Kidney epithelial cell (primary cell): ENCODE data around the gene AGA. TPM values are rescaled to one million over a fixed set of nuclear protein-coding genes. Genes with fewer than 3 reads are reported as not detected.
A peak's percentile ranks its signal among the peaks of the same experiment; 100 is the strongest.

ENCODE experiments used
- DNase-seq: peaks from one replicate; pipeline ENCODE4 v3.0.0-alpha.2; 2010; ENCODE audit warnings: low read depth
- H3K27me3 ChIP-seq: 2 replicates; pipeline ENCODE4 v1.6.0; 2011; ENCODE audit warnings: low read length; ENCODE audit not compliant: control insufficient read depth, insufficient read depth
- H3K36me3 ChIP-seq: 2 replicates; pipeline ENCODE4 v1.5.1; 2011; ENCODE audit warnings: low read length; ENCODE audit not compliant: control insufficient read depth, insufficient read depth
- H3K4me3 ChIP-seq: 2 replicates; pipeline ENCODE4 v1.5.1; 2011; ENCODE audit warnings: low read depth, mild to moderate bottlenecking, control low read depth, low read length
- CTCF ChIP-seq: IDR thresholded peaks from 2 replicates; pipeline ENCODE4 v1.5.1; 2011; ENCODE audit warnings: mild to moderate bottlenecking, moderate library complexity, low read length, control low read depth, inconsistent platforms; ENCODE audit not compliant: insufficient read depth, poor library complexity, severe bottlenecking
- total RNA-seq: library from RNA; depleted of rRNA; stranded (reverse); fragments of >200 nt; gene quantifications from 2 replicates; pipeline ENCODE4 v1.2.3, GENCODE V29; 2015

The AGA gene
- total RNA-seq, 1 donor from 2014 or later, result 12.7 TPM

GRCh38 chr4:177455561-177455970 is 13.3 kb upstream of the AGA start:
- Histone ChIP-seq H3K36me3 (no peaks in the 10 kb centered on the region), H3K4me3 (no peak overlapping the region), H3K27me3 (no peaks in the 10 kb centered on the region)
- DNase-seq, result no peak
- TF ChIP-seq CTCF, result no peak

GRCh38 chr4:177453116-177453515 is 10.9 kb upstream of the AGA start:
- TF ChIP-seq CTCF, result no peak
- DNase-seq, result no peak
- no peaks in the 10 kb centered on the region for H3K36me3 ChIP-seq
- H3K4me3 ChIP-seq, result no peak overlapping the region
- no peaks in the 10 kb centered on the region for H3K27me3 ChIP-seq

GRCh38 chr4:177451108-177451500 is 8.9 kb upstream of the AGA start:
- no peak for DNase-seq
- no peaks in the 10 kb centered on the region for H3K36me3 ChIP-seq
- TF ChIP-seq CTCF, result no peak
- no peaks in the 10 kb centered on the region for H3K27me3 ChIP-seq
- H3K4me3 ChIP-seq, result no peak overlapping the region

- H3K4me3 ChIP-seq, result no peak overlapping the region
- TF ChIP-seq CTCF, result no peak
- DNase-seq, result no peak
Observed at GRCh38 chr4:177450426-177451107, 8.3 kb upstream of the AGA start.

GRCh38 chr4:177448850-177449249 is 6.6 kb upstream of the AGA start:
- Histone ChIP-seq H3K4me3 (no peak overlapping the region), H3K27me3 (no peaks in the 10 kb centered on the region), H3K36me3 (no peaks in the 10 kb centered on the region)
- TF ChIP-seq CTCF, result no peak
- DNase-seq, result peak; percentile 9

More at GRCh38 chr4:177450426-177451107, 8.3 kb upstream of the AGA start:
- no peaks in the 10 kb centered on the region for H3K27me3 ChIP-seq
- no peaks in the 10 kb centered on the region for H3K36me3 ChIP-seq

- Histone ChIP-seq H3K27me3 (no peaks in the 10 kb centered on the region), H3K4me3 (no peak overlapping the region), H3K36me3 (no peaks in the 10 kb centered on the region)
- TF ChIP-seq CTCF, result no peak
- no peak for DNase-seq
Observed at GRCh38 chr4:177447417-177448004, 5.3 kb upstream of the AGA start.
